ENCODE results near the gene TMEFF2.

The TMEFF2 gene

GRCh38 chr2:192184349-192184748, 10.4 kb downstream of the TMEFF2 start:
- no peak for DNase-seq (ENCODE audit: extremely low read depth in 1 of 2, low read depth in 1 of 2)

GRCh38 chr2:192183296-192183695, 11.4 kb downstream of the TMEFF2 start:
- no peak for DNase-seq (ENCODE audit: extremely low read depth in 1 of 2, low read depth in 1 of 2)

GRCh38 chr2:192166946-192167345, 27.8 kb downstream of the TMEFF2 start:
- no peak for DNase-seq (ENCODE audit: extremely low read depth in 1 of 2, low read depth in 1 of 2)

GRCh38 chr2:192165842-192166241, 28.9 kb downstream of the TMEFF2 start:
- no peak for DNase-seq (ENCODE audit: extremely low read depth in 1 of 2, low read depth in 1 of 2)

- DNase-seq (ENCODE audit: extremely low read depth in 1 of 2, low read depth in 1 of 2): peak; percentile 10 to 26
These were observed 32.2 kb downstream of the TMEFF2 start for GRCh38 chr2:192162392-192163042.

- DNase-seq (ENCODE audit: extremely low read depth in 1 of 2, low read depth in 1 of 2): no peak
These were observed 33.0 kb downstream of the TMEFF2 start for GRCh38 chr2:192161656-192162290.

- DNase-seq (ENCODE audit: extremely low read depth in 1 of 2, low read depth in 1 of 2): no peak
These were observed 35.0 kb downstream of the TMEFF2 start for GRCh38 chr2:192159736-192160135.

GRCh38 chr2:192159208-192159607, 35.5 kb downstream of the TMEFF2 start:
- DNase-seq (ENCODE audit: extremely low read depth in 1 of 2, low read depth in 1 of 2): no peak

- no peak for DNase-seq (ENCODE audit: extremely low read depth in 1 of 2, low read depth in 1 of 2)
These were observed 37.0 kb downstream of the TMEFF2 start for GRCh38 chr2:192157776-192158175.

- no peak for DNase-seq (ENCODE audit: extremely low read depth in 1 of 2, low read depth in 1 of 2)
These were observed 39.1 kb downstream of the TMEFF2 start for GRCh38 chr2:192155511-192156118.

- DNase-seq (ENCODE audit: extremely low read depth in 1 of 2, low read depth in 1 of 2): no peak
These were observed 41.2 kb downstream of the TMEFF2 start for GRCh38 chr2:192153561-192153960.

GRCh38 chr2:192151853-192152252, 42.9 kb downstream of the TMEFF2 start:
- DNase-seq (ENCODE audit: extremely low read depth in 1 of 2, low read depth in 1 of 2): no peak

GRCh38 chr2:192150166-192150565, 44.6 kb downstream of the TMEFF2 start:
- no peak for DNase-seq (ENCODE audit: extremely low read depth in 1 of 2, low read depth in 1 of 2)

- no peak for DNase-seq (ENCODE audit: extremely low read depth in 1 of 2, low read depth in 1 of 2)
These were observed 46.0 kb downstream of the TMEFF2 start for GRCh38 chr2:192148620-192149321.

- DNase-seq (ENCODE audit: extremely low read depth in 1 of 2, low read depth in 1 of 2): no peak
These were observed 46.5 kb downstream of the TMEFF2 start for GRCh38 chr2:192148241-192148619.

- DNase-seq (ENCODE audit: extremely low read depth in 1 of 2, low read depth in 1 of 2): no peak
These were observed 48.4 kb downstream of the TMEFF2 start for GRCh38 chr2:192146069-192147015.

GRCh38 chr2:192145496-192145895, 49.2 kb downstream of the TMEFF2 start:
- DNase-seq (ENCODE audit: extremely low read depth in 1 of 2, low read depth in 1 of 2): no peak

GRCh38 chr2:192140236-192140839, 54.4 kb downstream of the TMEFF2 start:
- DNase-seq (ENCODE audit: extremely low read depth in 1 of 2, low read depth in 1 of 2): no peak

- DNase-seq (ENCODE audit: extremely low read depth in 1 of 2, low read depth in 1 of 2): no peak
These were observed 54.9 kb downstream of the TMEFF2 start for GRCh38 chr2:192139813-192140212.

- DNase-seq (ENCODE audit: extremely low read depth in 1 of 2, low read depth in 1 of 2): no peak
These were observed 57.3 kb downstream of the TMEFF2 start for GRCh38 chr2:192137451-192137850.

All from stimulated activated CD8-positive, alpha-beta memory T cell treated with anti-CD3 and anti-CD28 coated beads, Interleukin-7, amount 100 ng/mL, for 48 hours (primary cell).